RPMI7951 (cell line): ENCODE data around the gene PSME4. TPM values are rescaled to one million over a fixed set of nuclear protein-coding genes. Genes with fewer than 3 reads are reported as not detected.
"Not testable (repeated sequence)": the region's sequence is repeated elsewhere in the genome, so short reads cannot be mapped to it uniquely, and the experiment has no call there.

Experiments
- DNase-seq: peaks from one replicate; pipeline ENCODE4 v3.0.0-alpha.2; 2012; ENCODE audit warnings: low read depth
- total RNA-seq: library from RNA; depleted of rRNA; stranded (reverse); fragments of >200 nt; shearing (Covaris generic); gene quantifications from 2 replicates; pipeline ENCODE4 v1.2.3, GENCODE V29; 2014

Gene PSME4
- total RNA-seq, 1 experiment from 2014 or later: 37.4 TPM

DNA sequence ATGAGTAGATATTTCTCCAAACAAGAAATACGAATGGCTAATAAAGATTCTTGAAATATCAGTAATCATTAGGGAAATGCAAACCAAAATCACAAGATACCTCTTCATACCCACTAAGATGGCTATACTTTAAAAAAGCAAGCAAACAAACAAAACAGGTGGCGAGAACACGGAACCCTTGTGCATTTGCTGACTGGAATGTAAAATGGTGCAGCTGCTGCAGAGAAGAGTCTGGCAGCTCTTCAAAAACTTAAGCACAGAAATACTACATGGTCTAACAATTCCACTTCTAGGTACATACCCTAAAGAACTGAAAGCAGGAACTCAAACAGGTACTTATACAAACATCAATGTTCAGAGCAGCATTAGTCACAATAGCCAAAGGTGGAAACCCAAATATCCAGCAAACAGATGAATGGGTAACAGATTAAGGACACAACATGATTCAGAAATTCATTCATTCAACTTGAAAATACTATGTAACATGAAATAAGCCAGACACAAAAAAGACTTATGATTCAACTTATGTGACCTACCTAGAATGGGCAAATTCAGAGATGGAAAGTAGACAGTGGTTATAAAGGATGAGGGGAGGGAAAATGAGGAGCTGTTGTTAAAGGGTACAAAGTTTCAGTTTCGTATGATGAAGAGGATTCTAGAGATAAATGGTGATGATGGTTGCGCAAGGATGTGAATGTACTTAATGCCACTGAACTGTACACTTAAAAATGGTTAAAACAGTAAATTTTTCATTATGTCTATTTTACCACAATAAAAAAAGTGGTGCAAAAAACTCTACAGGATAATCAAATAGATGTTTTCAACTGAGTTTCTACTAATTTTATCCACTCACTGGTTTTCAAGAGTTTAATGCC, 84.2 kb downstream of the PSME4 start:
- DNase-seq: no peak

DNA sequence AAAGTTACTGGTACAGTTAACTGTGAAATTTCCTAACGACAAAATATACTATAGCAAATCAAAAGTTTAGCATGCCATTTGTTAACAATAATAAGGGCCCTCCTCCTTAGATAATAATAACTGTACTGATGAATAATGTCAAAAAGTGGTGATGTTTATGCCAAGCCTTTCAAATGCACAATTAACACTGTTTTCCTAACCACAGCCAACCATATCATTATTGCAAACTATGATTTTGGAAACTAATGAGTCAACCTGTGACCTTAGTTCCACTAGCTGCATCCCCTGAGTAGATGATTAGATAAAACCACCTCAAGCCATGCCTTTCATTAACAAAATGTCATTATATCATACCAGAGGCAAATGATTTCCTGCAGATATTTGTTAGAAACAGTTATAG, 85.9 kb downstream of the PSME4 start:
- no peak for DNase-seq

DNA sequence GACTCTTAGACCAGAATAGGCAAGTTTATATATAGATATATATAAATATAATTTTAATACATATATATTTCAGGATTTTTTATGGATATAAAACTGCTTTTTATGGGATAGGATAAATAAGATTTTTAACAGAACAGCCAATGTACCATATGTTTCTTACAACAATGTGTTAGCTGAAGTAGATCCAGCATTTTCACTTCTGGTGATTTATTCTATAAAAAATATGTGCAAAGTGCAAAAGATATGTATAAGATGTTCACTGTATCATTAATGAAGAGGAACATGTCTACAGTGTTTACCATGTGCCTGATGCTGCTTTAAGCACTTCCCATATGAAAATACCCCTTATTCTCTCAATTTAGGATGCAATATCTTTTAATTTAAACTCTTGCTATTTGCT, 88.8 kb downstream of the PSME4 start:
- no peak for DNase-seq

DNA sequence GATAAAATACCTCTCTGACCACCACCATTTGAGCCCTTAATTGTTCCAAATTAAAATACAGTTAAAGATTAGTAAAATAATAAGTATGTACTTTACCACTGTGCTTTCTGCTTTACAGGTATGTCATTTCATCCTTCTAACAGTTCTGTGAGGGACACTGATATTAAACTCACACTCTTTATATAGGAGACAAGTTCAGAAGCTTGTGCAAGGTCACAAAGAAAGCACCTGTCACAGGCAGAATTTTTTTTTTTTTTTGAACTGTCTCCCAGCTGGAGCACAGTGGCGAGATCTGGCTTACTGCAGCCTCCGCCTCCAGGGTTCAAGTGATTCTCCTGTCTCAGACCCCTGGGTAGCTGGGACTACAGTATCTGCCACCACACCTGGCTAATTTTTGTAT, 89.4 kb downstream of the PSME4 start:
- DNase-seq: no peak

DNA sequence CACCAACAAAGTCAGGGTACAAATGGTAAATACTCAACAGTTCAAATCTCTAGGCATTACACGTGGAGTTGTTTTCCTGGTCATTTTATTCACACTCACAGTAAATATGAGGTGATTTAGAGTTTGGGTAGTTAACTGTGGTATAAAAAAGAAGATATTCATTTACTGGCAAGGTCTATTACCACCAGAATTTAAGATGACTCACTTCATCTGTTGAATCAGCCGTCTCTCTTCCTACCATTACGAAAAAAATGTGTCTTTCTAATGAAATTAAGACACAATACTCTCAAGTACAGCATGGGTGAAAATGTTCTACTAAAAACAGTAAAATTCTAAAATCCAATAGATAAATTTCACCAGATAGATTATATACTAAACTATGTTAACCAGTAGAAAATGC, 90.0 kb downstream of the PSME4 start:
- DNase-seq: peak; percentile 61

DNA sequence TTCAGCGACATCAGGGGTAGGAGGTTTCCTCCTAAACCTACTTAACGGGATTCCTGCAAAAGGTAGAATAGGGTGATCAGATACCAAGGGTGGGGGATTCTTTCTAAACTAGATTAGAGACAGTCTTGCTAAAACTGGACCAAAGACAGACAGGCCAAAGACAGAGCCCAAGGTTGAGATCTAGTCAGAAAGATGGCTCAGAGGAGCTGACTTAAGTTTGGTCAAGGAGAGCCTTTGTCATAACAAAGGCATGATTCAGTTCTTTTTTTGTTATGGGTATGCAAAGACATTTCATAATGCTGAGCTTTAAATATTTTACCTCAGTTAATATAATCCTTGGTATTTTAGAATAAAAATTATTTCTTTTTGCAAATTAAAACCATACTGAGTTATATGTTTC, 93.2 kb downstream of the PSME4 start:
- no peak for DNase-seq

DNA sequence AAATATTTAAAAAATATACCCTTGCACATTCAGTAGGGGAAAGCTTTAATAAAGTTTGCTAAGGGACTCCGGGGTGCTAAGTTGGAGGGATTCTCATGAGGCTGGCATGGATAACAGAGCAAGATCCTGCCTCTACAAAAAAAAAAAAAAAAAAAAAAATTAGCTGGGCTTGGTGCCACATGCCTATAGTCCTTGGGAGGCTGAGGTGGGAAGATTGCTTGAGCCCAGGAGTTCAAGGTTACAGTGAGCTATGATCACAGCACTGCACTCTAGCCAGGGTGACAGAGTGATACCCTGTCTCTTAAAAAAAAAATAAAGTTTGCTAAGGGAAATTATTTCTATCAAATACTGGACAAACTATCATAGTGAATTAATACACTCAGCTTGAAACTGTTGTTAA, 93.7 kb downstream of the PSME4 start:
- DNase-seq: no peak

DNA sequence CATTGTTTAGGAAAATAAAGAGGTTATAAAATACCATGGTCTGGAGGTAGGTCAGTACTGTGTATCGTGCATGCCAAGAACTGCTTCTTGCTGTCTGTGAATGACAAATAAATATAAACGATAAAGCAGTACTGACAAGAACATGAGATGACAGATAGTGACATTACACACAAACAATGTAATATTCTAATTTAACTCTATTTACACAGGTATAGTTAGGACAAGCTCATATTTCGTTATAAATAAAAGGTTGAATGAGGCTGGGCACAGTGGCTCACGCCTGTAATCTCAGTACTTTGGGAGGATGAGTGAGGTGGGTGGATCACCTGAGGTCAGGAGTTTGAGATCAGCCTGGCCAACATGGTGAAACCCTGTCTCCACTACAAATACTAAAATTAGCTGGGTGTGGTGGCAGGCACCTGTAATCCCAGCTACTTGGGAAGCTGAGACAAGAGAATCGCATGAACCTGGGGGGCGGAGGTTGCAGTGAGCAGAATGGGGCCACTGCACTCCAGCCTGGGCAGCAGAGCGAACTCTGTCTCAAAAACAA, 96.3 kb downstream of the PSME4 start:
- DNase-seq: no peak

DNA sequence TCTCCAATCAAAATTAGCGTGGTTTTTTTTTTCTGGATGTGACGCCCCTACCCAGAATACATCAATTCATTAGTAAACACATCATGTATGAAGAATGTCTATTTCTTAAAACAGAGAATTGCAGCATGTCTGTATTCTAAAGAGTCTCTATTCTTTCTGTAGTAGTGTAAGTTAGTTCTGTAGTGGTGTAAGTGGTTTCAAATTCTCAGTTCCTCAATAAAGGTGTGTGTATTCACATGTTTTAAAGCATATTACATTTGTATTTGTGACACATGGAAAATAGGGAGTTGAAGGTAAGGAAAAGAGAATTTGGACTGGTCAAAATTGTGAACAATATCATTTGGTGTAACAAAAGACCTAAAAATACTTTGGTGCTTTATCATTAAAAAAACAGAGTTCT, 103.0 kb downstream of the PSME4 start:
- DNase-seq: no peak

DNA sequence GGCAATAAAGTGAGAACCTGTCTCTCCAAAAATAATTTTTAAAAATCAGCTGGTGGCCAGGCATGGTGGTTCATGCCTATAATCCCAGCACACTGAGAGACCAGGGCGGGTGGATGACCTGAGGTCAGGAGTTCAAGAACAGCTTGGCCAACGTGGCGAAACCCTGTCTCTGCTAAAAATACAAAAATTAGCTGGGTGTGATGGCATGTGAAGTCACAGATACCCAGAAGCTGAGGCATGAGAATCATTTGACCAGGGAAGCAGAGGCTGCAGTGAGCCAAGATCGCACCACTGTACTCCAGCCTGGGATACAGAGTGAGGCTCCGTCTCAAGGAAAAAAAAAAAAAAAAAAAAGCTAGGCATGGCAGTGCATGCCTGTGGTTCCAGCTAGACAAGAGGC, 103.6 kb downstream of the PSME4 start:
- no peak for DNase-seq

DNA sequence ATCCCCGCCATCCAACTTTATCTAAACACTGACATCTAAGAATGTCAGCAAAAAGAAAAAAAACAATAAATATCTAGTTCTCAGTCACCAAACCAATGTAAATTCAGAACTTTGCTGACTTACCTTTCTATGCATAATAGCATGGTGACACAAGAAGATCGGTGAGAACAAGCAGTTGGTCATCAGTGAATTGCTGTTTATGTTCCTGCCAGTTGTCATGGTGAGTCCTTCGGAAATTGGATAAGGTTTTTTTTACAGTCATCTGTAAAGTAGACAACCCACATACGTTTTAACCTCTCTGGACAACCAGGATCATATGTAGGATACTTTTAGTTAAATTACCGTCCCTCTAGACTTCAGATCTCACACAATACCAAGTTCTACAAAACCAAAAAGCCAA, 104.8 kb downstream of the PSME4 start:
- no peak for DNase-seq

DNA sequence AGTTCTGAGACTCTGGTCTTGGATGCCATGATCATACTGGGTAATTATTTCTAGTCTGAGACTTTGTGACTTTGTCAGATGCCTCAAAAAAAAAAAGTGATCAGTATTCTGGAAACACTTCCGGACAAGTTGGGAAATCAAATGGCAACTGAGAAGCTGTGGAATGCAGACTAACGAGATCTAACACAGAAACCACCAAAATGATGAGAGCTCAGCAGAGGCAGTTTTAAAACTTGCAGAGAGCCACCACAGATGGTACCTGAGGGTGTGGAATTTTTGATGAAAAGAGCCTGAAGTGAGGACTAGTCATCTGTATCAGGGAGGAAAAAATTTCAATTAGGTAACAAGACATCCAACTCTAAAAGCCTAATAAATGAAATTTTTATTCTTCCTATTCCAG, 105.5 kb downstream of the PSME4 start:
- DNase-seq: no peak

DNA sequence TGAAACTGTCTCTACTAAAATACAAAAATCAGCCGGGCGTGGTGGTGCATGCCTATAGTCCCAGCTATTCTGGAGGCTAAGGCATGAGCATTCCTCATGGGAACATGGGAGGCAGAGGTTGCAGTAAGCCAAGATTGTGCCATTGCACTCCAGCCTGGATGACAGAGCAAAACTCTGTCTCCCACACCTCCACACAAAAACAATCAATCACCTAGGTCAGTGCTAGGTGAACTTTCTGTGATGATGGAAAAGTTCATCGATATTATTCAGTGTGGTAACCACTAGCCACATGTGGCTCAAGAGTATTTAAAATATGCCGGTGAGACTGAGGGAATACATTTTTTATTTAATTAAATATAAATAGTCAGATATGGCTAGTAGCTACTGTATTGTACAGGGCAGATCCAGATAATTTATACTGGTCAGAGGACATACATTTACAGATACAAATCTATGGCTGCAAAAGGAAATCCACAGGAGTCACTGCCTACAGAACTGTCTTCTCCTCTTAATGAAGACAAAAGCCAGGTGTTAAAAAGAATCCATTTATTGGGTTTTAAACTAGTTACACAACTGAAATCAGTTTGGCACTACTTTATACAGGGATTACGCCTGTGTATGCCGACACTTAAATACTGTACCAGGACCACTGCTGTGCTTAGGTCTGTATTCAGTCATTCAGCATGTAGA, 107.1 kb downstream of the PSME4 start:
- no peak for DNase-seq

DNA sequence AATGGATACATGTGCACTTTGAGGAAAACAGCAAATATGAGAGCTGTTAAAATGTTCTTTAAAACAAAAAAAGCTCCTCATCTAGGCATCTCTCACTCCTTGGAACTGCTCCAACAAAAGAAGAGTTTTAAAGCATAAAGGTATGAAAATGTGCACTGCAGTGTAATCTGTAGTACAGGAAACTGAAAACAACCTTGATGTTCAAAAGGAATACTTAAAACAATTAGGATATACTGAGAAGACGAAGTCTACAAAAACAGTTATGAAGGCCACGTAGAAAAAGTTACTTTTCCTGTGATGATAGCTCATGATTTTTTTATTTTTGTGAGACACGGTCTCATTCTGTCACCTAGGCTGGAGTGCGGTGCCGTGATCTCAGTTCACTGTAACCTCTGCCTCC, 109.0 kb downstream of the PSME4 start:
- no peak for DNase-seq

DNA sequence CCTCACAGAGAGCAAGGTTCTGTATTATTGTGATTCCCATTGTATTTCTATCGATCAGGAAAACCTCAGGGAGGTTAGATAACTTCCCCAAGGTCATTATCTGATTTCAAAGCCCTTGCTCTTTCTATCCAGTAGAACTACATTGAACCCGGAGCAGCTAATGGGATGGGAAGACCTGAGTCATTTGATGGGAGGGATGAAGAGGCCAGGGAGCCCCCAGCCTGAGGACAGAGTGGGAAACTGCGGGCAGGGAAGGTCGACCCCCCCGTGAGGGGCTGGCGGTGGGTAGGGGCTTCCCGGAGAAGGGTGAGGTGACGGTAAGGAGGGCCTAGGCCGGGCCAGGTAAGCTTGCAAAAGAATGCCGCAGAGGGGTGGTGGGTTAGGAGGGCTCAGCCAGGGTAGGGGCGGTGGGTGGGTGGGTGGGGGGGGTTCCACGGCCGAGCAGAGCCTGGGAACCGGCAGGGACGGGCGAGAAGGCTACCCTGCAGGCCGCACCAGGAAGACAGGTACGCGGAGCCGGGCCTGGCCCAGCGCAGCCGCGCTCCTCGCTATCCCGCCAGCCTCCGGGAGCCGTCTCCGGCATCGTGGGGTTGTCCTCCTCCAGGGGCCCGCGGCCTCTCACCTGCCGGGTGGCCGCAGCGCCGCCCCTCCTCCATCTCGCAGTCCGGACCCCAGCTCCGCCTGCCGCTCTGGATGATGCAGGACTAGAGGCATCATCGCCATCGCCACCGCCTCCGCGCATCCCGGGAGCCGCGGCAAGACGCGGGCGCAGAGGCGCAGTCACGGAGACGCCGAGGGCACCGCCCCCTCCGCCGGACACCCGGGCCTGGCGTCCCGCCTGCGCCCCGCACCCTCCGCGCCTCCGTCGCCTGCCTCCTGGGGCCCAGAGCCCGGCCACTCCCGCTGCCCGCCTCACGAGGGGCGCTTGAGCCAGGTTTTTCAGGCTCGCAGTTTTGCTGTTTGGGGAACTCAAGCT, 111.3 kb downstream of the PSME4 start, which contains the start of gene GPR75:
TSS of gene GPR75 (minus strand) at position 762 of the 976 bp plus-strand sequence. CDS start 5,211 bp downstream, outside the sequence.
- no peak for DNase-seq

DNA sequence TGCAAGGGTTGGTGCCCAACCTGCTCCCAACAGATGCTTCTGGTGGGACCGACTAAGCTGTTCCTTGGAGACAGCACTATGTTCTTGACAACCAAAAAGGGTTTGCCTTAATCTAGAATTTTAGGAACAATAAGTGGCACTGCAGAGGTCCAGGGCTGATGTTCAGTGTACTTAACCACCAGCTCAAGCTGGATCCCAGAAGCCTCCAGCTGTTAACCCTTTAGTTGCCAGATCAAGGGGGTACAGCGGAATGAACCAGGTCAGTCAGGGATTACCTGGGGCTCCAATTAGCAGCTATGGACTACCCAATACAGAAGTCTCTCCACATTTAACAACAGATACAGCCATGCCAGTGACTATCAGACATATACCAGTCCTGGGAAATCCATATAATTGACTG, 114.5 kb downstream of the PSME4 start:
- no peak for DNase-seq

DNA sequence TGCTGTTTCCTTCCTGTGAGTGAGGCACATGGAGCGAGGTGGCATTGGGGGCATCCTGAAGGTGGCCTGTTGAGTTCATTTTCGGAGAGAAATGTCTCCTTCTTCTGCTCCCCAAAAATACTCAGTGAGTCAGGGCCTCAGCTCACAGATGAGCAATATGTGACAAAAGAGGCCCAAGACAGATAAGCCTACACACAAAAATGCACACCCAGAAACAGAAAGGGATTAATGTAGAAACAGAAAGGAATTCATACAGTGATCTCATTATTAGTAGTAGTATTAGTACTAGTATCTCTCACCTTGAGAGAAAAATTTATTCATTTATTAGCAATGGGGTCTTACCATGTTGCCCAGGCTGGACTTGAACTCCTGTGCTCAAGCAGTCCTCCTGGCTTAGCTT, 116.1 kb downstream of the PSME4 start:
- no peak for DNase-seq

DNA sequence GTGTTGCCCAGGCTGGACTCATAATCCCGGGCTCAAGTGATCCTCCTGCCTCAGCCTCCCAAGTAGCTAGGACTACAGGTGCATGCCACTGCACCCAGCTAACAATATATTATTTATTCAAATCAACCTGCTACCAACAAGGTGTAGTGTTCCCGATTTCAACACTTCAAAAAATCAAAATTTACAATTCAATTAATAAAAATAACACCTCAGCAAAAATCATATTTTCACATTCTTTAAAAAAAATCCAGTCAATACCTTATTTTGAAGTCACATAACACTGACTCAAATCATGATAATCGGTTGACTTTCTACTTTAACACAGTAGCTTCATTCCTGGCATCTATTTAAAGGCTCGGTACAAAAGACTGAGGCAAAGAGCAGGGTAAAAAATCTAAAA, 118.3 kb downstream of the PSME4 start:
- no peak for DNase-seq

DNA sequence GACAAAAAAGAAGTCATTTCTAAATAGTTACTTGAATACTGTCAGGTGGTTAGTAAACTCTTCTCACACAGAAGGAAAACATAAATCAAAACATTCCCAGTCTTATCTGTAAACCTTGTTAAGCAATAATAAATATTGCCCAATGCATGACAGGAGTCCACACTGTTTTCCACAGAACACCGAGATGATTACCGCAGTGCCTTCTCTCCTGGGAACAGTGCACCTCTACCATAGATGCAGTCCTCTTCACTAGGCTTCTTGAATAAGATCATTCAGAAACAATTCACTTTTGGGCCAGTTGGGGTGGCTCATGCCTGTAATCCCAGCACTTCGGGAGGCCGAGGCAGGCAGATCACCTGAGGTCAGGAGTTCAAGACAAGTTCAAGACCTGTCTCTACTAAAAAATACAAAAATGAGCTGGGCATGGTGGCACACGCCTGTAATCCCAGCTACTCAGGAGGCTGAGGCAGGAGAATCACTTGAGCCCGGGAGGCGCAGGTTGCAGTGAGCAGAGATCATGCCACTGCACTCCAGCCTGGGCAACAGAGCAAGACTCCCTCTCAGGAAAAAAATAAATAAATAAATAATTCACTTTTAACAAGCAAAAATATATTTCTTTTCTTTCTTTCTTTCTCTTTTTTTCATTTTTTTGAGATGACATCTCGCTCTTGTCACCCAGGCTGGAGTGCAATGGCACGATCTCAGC, 119.6 kb downstream of the PSME4 start:
- not testable (repeated sequence) for DNase-seq

DNA sequence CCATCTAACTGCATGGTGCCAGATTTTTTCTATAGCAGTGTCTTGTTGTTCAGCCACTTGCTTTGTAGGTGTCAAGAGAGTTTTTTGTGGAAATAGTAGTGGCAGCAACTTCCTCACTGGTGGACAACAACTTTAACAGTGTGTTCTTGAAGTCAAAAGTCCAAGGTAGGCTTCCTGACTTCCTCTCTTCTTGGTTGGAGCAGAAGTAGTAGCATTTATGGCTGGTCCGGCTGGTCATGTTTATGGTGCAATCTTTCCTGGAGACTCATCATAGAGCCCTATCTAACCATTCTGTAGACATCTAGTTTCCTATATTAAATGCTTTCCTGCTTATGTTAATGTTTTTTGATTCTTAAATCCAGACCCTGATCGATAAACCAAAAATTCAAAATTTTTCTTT, 122.7 kb downstream of the PSME4 start:
- DNase-seq: no peak

DNA sequence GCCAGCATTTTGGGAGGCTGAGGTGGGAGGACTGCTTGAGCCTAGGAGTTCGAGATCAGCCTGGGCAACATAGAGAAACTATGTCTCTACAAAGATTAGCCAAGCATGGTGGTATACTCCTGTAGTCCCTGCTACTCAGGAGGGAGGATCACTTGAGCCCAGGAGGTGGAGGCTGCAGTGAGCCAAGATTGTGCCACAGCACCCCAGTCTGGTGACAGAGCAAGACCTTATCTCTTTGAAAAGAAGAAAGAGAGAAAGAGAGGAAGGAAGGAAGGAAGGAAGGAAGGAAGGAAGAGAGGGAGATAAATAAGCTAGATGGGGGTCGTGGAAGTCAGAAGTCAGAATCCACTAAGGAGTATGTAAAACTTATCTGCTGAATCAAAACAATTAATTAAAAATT, 127.2 kb downstream of the PSME4 start:
- DNase-seq: no peak
